Stimulated activated CD8-positive, alpha-beta memory T cell treated with anti-CD3 and anti-CD28 coated beads, Interleukin-7, amount 100 ng/mL, for 48 hours (primary cell): ENCODE measurements around the gene MGLL.

ENCODE experiments used
- DNase-seq, 2 donors: peaks; one replicate each; pipeline ENCODE4 v3.0.0-alpha.2; 2020; ENCODE audit warnings: low read depth in 1 of 2; ENCODE audit errors: extremely low read depth in 1 of 2

Gene MGLL

GRCh38 chr3:127835993-127836882 is 13.9 kb upstream of the MGLL start:
- no peak for DNase-seq

DNA sequence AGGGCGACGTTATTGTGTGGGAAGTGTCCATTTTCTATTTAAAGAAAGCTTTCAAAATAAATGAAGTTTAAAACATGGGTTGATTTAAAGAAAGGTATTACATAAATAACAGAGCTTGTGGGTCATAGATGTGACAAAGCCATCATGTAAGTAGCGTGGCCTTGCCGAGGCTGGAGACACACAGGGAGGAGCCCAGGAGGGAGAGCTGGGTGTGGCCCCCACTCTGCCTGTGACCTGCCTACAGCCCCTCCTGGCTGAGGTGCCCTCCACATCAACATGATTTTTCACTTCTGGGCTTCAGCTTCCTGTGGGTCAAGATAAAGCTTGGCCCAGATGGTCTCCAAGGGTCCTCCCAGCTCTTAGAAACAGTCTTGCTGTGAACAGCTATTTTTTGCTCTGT is 12.5 kb upstream of the MGLL start:
- no peak for DNase-seq

GRCh38 chr3:127833281-127834032 is 11.1 kb upstream of the MGLL start:
- no peak for DNase-seq

DNA sequence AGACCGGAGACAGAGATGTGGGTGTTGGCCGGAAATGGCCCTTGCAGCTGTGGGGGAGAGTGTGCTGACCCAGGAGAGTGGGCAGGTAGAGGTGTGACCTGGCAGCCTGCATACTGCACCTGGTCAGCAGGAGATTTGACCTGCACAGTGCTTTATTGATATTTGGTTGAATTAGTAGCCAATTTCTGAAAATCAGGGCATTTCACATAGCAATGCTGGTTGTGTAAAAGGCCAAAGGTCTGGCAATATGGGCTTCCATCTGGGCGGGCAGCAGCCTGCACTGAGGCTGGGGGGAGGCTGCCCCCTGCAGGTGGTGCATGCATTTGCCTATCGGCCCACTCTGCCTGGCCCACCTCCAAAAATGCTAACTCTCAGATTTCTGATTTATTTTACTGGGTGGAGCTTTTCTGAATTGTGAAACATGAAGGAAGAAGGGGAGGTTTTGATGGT is 9.4 kb upstream of the MGLL start:
- peak in 1 of 2 donors; percentile 17 for DNase-seq

- DNase-seq = no peak
Observed at GRCh38 chr3:127829537-127829936, 7.2 kb upstream of the MGLL start.

- DNase-seq = no peak
Observed at GRCh38 chr3:127827808-127828207, 5.5 kb upstream of the MGLL start.

DNA sequence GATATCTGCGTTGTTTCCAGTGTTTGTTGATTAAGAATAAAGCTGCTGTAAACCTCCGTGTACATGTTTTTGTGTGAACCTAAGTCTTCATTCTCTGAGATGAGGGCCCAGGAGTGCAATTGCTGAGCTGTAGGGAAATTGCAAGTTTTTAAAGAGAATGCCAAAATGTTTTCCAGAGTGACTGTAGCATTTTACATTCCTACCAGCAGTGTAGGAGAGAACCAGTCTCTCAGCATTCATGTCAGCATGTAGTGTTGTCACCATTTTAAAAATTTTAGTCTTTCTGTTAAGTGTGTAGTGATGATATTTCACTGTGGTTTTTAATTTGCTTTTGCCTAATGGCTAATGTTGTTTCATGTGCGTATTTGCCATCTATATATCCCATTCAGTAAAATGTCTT is 3.4 kb upstream of the MGLL start:
- no peak for DNase-seq

DNA sequence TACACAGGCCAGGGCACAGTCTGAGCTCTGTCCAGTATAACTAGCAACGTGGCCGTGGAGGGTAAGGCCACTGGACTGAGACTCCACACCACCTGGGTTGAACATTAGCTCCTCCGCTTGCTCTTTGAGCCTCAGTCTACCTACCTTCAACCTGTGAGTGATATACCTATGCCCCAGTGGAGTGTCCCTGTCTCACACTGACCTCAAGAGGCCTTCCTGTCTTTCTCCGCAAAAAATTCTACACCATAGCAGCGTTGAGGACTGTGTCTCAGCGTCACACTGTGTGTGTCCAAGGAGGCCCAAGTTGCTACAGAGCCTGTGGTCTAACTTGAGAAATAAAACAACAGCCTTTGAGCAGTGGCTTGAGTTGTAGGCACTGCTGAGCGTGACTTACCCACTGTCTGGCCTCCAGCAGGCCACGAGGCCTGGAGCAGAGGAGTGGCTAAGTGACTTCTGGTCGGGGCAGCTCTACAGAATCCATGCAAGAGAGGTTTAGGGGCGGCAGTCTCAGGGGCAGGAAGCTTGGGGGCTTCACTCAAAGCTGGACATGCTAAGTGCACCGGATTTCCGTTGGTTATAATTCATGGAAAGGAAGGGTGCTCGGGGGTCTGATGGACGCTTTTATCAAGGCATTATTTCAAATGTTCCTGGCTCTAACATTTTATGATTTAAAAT is 2.0 kb upstream of the MGLL start:
- DNase-seq = no peak

- no peak for DNase-seq
Observed at GRCh38 chr3:127823426-127823857, 1.1 kb upstream of the MGLL start.

DNA sequence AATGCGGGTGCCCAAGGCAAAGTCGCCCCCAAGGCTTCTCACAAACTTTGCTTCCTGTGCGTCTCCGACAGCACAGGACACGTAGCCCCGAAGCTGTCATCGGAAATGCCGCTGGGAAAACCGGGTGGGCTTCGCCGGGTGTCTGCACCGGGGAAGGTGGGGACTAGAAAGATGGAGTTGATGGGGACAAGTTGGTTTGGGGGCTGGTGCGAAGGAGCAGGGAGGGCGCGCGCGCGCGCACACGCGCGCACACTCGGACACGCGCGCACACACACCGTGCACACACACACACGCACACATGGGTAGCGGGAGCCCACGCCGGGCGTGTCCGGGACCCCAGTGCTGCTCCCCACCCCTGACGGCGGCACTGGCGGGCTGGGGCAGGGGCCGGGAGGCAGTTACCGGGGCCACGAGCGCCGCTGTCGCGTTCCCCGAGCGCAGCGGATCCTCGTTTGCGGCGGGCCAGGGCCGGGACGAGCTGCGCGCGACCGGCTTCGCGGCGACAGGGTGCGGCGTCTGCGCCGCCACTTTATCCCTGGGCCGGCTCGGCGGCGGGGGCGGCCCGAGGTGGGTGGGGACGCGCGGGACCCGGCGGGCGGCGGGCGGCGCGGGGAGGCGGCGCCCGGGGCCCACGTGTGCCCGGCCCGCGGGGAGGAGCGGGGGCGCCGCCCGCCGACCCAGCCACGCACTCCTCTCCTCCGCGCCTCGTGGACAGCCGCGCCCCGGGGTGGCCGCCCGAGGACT is 539 bp upstream of the MGLL start:
- no peak for DNase-seq

GRCh38 chr3:127821394-127821793 is 921 bp downstream of the MGLL start:
- no peak for DNase-seq

DNA sequence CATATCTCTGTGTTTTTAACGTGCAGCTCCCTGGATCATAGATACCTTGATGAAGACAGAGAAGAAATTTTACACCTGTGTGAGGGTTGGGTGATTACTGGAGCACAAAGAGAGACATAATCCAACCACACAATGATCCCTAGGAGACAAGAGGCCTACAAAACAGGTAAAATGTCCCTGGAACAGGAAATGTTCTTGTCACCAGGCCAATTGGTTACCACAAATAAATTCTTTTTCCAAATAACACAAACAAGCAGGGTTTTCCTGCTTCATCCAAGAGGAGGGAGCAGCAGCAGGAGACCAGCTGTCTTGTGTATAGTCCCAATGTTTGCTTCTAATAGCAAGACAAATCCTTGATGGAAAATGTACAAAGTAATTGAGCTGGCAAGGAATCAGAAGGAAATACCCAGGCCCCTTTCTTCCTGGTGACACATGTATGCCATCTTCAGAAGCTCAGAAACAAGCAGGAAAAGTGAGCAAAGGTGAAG is 1.4 kb downstream of the MGLL start:
- no peak for DNase-seq

- DNase-seq = no peak
Observed at GRCh38 chr3:127820221-127820825, 2.0 kb downstream of the MGLL start.

- no peak for DNase-seq
Observed at GRCh38 chr3:127819656-127820055, 2.7 kb downstream of the MGLL start.

GRCh38 chr3:127819086-127819485 is 3.2 kb downstream of the MGLL start:
- DNase-seq = no peak

DNA sequence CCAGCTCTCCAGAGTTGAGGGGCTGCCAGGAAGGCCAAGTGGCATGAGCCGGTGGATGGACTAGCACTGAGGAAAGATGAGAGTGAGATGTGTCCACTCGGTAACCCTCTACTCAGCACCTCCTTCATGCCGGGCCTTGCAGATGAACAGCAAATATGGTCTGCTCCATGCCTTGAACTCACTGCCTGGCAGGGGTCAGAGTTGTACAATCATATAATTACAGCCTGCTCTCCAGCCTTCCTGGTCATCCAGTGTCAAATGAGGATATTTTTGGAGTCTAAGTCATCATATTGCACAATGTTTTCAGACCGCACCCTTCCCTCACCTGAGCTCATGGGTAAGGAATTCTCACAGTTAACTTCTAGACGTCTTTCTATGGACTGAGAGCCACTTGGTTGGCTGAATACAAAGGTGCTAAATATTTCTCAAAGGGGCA is 4.9 kb downstream of the MGLL start:
- DNase-seq = no peak

DNA sequence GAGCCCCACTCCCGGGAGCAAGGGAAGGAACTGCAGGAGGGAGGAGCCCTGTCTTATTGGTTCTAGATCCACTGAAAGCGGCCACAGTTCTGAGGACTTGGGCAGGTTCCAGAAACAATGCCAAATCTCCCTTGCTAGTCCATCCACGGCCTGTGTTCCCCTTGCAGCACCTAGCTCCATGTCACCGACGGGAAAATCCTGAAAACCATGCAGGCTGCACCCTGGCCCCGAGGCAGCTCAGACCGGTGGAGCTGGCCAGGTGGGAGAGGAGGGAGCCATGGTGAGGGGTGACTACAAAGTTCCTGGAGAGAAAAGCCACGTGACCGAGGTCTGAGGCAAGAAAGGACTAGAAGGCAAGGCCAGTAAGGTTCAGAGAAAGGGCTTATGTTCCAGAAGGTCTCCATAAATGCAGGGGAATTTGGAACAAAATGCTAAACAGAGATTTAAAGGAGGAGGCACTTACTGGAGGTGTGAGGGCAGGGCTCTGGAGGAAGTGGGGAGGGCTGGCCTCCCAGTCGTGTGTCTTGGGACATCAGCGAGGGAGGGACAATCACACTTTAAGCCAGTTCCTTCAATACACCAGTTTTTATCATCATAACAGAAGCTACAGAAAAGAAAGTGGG is 5.4 kb downstream of the MGLL start:
- no peak for DNase-seq

DNA sequence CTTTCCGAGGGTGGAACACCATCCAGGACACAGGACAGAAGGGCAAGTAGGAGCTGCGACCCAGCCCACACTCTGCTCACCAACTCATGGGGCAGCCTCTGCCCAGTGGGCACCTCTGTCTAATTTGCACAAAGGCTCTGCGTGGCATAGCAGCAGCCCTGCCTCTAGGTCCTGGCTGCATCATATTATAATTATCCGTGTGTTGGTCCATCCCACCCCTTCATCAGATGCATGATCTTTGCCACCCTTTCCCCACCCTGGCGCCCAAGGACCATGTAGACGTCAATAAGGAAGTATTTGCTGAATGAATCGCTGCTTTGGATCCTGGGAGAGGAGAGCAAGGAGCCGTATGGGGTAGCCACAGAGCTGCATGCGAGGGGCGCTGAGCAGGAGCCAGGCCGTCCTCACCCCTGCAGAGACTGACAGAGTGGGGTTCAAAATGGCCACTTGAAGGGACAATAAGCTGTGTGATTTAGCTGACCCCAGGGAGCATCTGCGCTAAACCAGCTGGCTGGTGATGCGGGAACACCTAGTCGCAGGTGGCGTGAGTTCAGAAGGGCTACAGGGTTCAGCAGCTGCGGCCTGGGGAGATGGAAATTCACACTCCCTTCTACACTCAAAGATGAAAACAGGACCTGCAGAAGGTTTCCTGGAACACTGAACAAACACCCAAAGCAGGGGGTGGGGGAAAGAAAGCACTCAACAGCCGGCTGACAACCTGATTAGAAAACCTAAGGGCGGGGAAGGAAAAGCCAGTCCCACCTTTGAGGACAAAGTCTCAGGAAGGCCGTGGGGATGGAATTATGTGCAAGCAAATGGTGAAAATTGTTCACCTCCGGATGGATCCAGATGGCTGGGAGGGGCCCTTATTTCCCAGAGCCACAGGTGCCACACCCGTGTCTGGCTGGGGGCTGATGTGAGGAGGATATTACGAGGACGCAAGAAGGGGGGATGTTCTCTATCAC is 6.4 kb downstream of the MGLL start:
- no peak for DNase-seq

GRCh38 chr3:127815001-127815400 is 7.3 kb downstream of the MGLL start:
- DNase-seq = no peak
